Measurements from ENCODE around the gene MYH11. TPM values are rescaled to one million over a fixed set of nuclear protein-coding genes. Genes with fewer than 3 reads are reported as not detected.

The MYH11 gene
- total RNA-seq, 1 donor from 2014 or later: 102 TPM

GRCh38 chr16:15780805-15781204, 76.0 kb downstream of the MYH11 start:
- ATAC-seq: no peak
- Histone ChIP-seq H3K27ac (no peak overlapping the region), H3K4me3 (no peak overlapping the region), H3K9me3 (no peaks in the 10 kb centered on the region), H3K27me3 (ENCODE audit: low read depth) (no peaks in the 10 kb centered on the region), H3K36me3 (no peaks in the 10 kb centered on the region), H3K4me1 (no peaks in the 10 kb centered on the region)
- no peak for DNase-seq
- no peak for TF ChIP-seq CTCF (IDR thresholded peaks at IDR 0.05)
- intact Hi-C loops (cut with DNase I): no loop called here

GRCh38 chr16:15779664-15780351, 77.0 kb downstream of the MYH11 start:
- DNase-seq (no peak), ATAC-seq (no peak)
- Histone ChIP-seq H3K4me1 (no peaks in the 10 kb centered on the region), H3K36me3 (no peaks in the 10 kb centered on the region), H3K27ac (no peak overlapping the region), H3K9me3 (no peaks in the 10 kb centered on the region), H3K4me3 (no peak overlapping the region), H3K27me3 (ENCODE audit: low read depth) (no peaks in the 10 kb centered on the region)
- intact Hi-C loops (cut with DNase I): no loop called here
- no peak for TF ChIP-seq CTCF (IDR thresholded peaks at IDR 0.05)

- Histone ChIP-seq H3K9me3 (no peaks in the 10 kb centered on the region), H3K36me3 (no peaks in the 10 kb centered on the region), H3K4me1 (no peaks in the 10 kb centered on the region), H3K27ac (no peak overlapping the region), H3K4me3 (no peak overlapping the region), H3K27me3 (ENCODE audit: low read depth) (no peaks in the 10 kb centered on the region)
- intact Hi-C loops (cut with DNase I): no loop called here
- TF ChIP-seq CTCF (IDR thresholded peaks at IDR 0.05): no peak
- DNase-seq (no peak), ATAC-seq (no peak)
Measured at GRCh38 chr16:15778999-15779614, 77.7 kb downstream of the MYH11 start.

GRCh38 chr16:15778204-15778743, 78.6 kb downstream of the MYH11 start:
- intact Hi-C loops (cut with DNase I): no loop called here
- H3K4me3 ChIP-seq: no peak overlapping the region
- H3K27me3 ChIP-seq (ENCODE audit: low read depth): no peaks in the 10 kb centered on the region
- no peak for ATAC-seq
- no peak for DNase-seq
- no peak for TF ChIP-seq CTCF (IDR thresholded peaks at IDR 0.05)
- H3K9me3 ChIP-seq: no peaks in the 10 kb centered on the region
- H3K27ac ChIP-seq: no peak overlapping the region
- no peaks in the 10 kb centered on the region for H3K4me1 ChIP-seq
- H3K36me3 ChIP-seq: no peaks in the 10 kb centered on the region

- Histone ChIP-seq H3K9me3 (no peaks in the 10 kb centered on the region), H3K27me3 (ENCODE audit: low read depth) (no peaks in the 10 kb centered on the region), H3K4me1 (no peaks in the 10 kb centered on the region), H3K27ac (no peak overlapping the region), H3K4me3 (no peak overlapping the region), H3K36me3 (no peaks in the 10 kb centered on the region)
- peak in 1 of 2 donors; percentile 36 for ATAC-seq
- intact Hi-C loops (cut with DNase I): no loop called here
- peak; percentile 18 for TF ChIP-seq CTCF (IDR thresholded peaks at IDR 0.05)
- DNase-seq: no peak
Measured at GRCh38 chr16:15777533-15778203, 79.2 kb downstream of the MYH11 start.
